GM18498 (cell line): Measurements from ENCODE around the gene PHLDB3.

Experiments used
- ATAC-seq: cut with Tn5 transposase; IDR thresholded peaks from one replicate; pipeline ENCODE4 v1.9.1; 2021; ENCODE audit warnings: mild to moderate bottlenecking, moderate library complexity; ENCODE audit not compliant: unreplicated experiment

The PHLDB3 gene

GRCh38 chr19:43471091-43471490 lies 33.5 kb downstream of the PHLDB3 start:
- ATAC-seq: no peak

GRCh38 chr19:43470288-43470687 lies 34.3 kb downstream of the PHLDB3 start:
- ATAC-seq: no peak

GRCh38 chr19:43469160-43469480 lies 35.4 kb downstream of the PHLDB3 start:
- no peak for ATAC-seq

- no peak for ATAC-seq
These were observed 36.0 kb downstream of the PHLDB3 start for GRCh38 chr19:43468354-43469159.

GRCh38 chr19:43467730-43468129 lies 36.8 kb downstream of the PHLDB3 start:
- no peak for ATAC-seq

- ATAC-seq: no peak
These were observed 37.3 kb downstream of the PHLDB3 start for GRCh38 chr19:43467276-43467675.

- ATAC-seq: no peak
These were observed 37.8 kb downstream of the PHLDB3 start for GRCh38 chr19:43466793-43467192.

- ATAC-seq: no peak
These were observed 39.0 kb downstream of the PHLDB3 start, which contains the start of gene LYPD3 for GRCh38 chr19:43465468-43466120. Gene LYPD3, minus strand, starts transcription at chr19:43465608. Its CDS starts 37 bp downstream, at chr19:43465571.

GRCh38 chr19:43464134-43464775 lies 40.3 kb downstream of the PHLDB3 start:
- ATAC-seq: peak; percentile 38

- peak; percentile 90 for ATAC-seq
These were observed 41.0 kb downstream of the PHLDB3 start for GRCh38 chr19:43463381-43464133.

GRCh38 chr19:43462785-43463380 lies 41.7 kb downstream of the PHLDB3 start:
- no peak for ATAC-seq

GRCh38 chr19:43462383-43462782 lies 42.2 kb downstream of the PHLDB3 start:
- no peak for ATAC-seq

- ATAC-seq: no peak
These were observed 43.2 kb downstream of the PHLDB3 start for GRCh38 chr19:43461303-43461702.

GRCh38 chr19:43460362-43461016 lies 44.1 kb downstream of the PHLDB3 start:
- ATAC-seq: no peak

- no peak for ATAC-seq
These were observed 46.7 kb downstream of the PHLDB3 start for GRCh38 chr19:43457809-43458208.

GRCh38 chr19:43455321-43456113 lies 49.0 kb downstream of the PHLDB3 start:
- ATAC-seq: no peak

GRCh38 chr19:43454031-43454430 lies 50.5 kb downstream of the PHLDB3 start:
- no peak for ATAC-seq

- ATAC-seq: no peak
These were observed 52.0 kb downstream of the PHLDB3 start for GRCh38 chr19:43452582-43452981.

- ATAC-seq: no peak
These were observed 54.0 kb downstream of the PHLDB3 start for GRCh38 chr19:43450545-43450997.
